Measurements from ENCODE around the gene OR4S2.

DNA sequence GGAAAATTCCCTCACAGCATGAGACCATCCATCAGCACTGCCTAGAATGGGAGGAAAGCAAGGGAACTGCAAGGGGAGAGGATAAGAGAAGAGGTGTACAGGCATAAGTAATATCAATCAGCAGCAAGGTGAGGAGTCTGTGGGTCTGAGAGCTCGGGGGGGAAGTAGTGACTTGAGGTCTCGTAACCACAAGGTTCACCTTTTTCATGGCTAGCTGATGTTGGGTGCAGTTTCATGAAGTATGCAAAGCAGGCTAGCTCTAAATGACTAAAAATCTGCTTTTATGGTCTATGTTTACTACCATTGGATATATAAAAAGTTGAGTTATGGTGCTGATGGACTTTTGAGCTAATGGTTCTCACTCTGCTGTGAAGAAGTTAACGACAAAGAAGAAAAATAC lies 49.7 kb downstream of the OR4S2 start:
- TF ChIP-seq POLR2A (IDR thresholded peaks at IDR 0.05) = no peak
- TF ChIP-seq, protein P1, sequence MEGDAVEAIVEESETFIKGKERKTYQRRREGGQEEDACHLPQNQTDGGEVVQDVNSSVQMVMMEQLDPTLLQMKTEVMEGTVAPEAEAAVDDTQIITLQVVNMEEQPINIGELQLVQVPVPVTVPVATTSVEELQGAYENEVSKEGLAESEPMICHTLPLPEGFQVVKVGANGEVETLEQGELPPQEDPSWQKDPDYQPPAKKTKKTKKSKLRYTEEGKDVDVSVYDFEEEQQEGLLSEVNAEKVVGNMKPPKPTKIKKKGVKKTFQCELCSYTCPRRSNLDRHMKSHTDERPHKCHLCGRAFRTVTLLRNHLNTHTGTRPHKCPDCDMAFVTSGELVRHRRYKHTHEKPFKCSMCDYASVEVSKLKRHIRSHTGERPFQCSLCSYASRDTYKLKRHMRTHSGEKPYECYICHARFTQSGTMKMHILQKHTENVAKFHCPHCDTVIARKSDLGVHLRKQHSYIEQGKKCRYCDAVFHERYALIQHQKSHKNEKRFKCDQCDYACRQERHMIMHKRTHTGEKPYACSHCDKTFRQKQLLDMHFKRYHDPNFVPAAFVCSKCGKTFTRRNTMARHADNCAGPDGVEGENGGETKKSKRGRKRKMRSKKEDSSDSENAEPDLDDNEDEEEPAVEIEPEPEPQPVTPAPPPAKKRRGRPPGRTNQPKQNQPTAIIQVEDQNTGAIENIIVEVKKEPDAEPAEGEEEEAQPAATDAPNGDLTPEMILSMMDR (IDR thresholded peaks at IDR 0.05) = no peak
